KOPT-K1 (cell line): ENCODE results near the gene GP9.
"Not testable (repeated sequence)": the region's sequence is repeated elsewhere in the genome, so short reads cannot be mapped to it uniquely, and the experiment has no call there.

Experiments used
- H3K27ac ChIP-seq: fragments of 200-600 bp; sonication (generic); 2 replicates; pipeline ENCODE4 v1.5.1; 2016; ENCODE audit warnings: antibody characterized with exemption, mild to moderate bottlenecking, low read depth, low read length; ENCODE audit not compliant: poor library complexity, severe bottlenecking
- H3K36me3 ChIP-seq: fragments of 200-600 bp; sonication (generic); 2 replicates; pipeline ENCODE4 v1.5.1; 2017; ENCODE audit warnings: antibody characterized with exemption, mild to moderate bottlenecking, low read length, moderate library complexity; ENCODE audit not compliant: insufficient read depth
- H3K9me3 ChIP-seq: fragments of 200-600 bp; sonication (generic); 2 replicates; pipeline ENCODE4 v1.5.1; 2017; ENCODE audit warnings: antibody characterized with exemption, low read length, mild to moderate bottlenecking; ENCODE audit not compliant: insufficient read depth, poor library complexity, severe bottlenecking

GP9 gene

GRCh38 chr3:129054605-129055104 is 5.9 kb upstream of the GP9 start:
- Histone ChIP-seq H3K36me3 (no peaks in the 10 kb centered on the region), H3K27ac (no peak overlapping the region)

GRCh38 chr3:129056451-129057173 is 4.0 kb upstream of the GP9 start:
- Histone ChIP-seq H3K9me3 (no peaks in the 10 kb centered on the region), H3K27ac (no peak overlapping the region), H3K36me3 (no peaks in the 10 kb centered on the region)

More at GRCh38 chr3:129054605-129055104, 5.9 kb upstream of the GP9 start:
- no peaks in the 10 kb centered on the region for H3K9me3 ChIP-seq

- Histone ChIP-seq H3K36me3 (no peaks in the 10 kb centered on the region), H3K27ac (no peak overlapping the region), H3K9me3 (no peaks in the 10 kb centered on the region)
Measured at GRCh38 chr3:129057249-129057648, 3.3 kb upstream of the GP9 start.

- no peak overlapping the region for H3K27ac ChIP-seq
- no peaks in the 10 kb centered on the region for H3K36me3 ChIP-seq
- no peaks in the 10 kb centered on the region for H3K9me3 ChIP-seq
Measured at GRCh38 chr3:129058441-129059200, 2.0 kb upstream of the GP9 start.

GRCh38 chr3:129059311-129059958 is 1.1 kb upstream of the GP9 start:
- no peaks in the 10 kb centered on the region for H3K9me3 ChIP-seq
- H3K27ac ChIP-seq, result no peak overlapping the region
- no peaks in the 10 kb centered on the region for H3K36me3 ChIP-seq

- no peaks in the 10 kb centered on the region for H3K36me3 ChIP-seq
- H3K9me3 ChIP-seq, result no peaks in the 10 kb centered on the region
- no peak overlapping the region for H3K27ac ChIP-seq
Measured at GRCh38 chr3:129061023-129061887, 676 bp downstream of the GP9 start.

- Histone ChIP-seq H3K36me3 (no peaks in the 10 kb centered on the region), H3K27ac (no peak overlapping the region), H3K9me3 (no peaks in the 10 kb centered on the region)
Measured at GRCh38 chr3:129061888-129062834, 1.6 kb downstream of the GP9 start.

- Histone ChIP-seq H3K36me3 (no peaks in the 10 kb centered on the region), H3K27ac (no peak overlapping the region)
Measured at GRCh38 chr3:129063091-129063640, 2.6 kb downstream of the GP9 start.

GRCh38 chr3:129063841-129064482 is 3.4 kb downstream of the GP9 start:
- Histone ChIP-seq H3K36me3 (no peaks in the 10 kb centered on the region), H3K9me3 (no peaks in the 10 kb centered on the region), H3K27ac (no peak overlapping the region)

More at GRCh38 chr3:129063091-129063640, 2.6 kb downstream of the GP9 start:
- H3K9me3 ChIP-seq, result no peaks in the 10 kb centered on the region

GRCh38 chr3:129065016-129065719 is 4.6 kb downstream of the GP9 start:
- Histone ChIP-seq H3K27ac (no peak overlapping the region), H3K36me3 (no peaks in the 10 kb centered on the region), H3K9me3 (no peaks in the 10 kb centered on the region)

GRCh38 chr3:129065720-129066073 is 5.1 kb downstream of the GP9 start:
- Histone ChIP-seq H3K27ac (no peak overlapping the region), H3K36me3 (no peaks in the 10 kb centered on the region), H3K9me3 (no peaks in the 10 kb centered on the region)

GRCh38 chr3:129067719-129068118 is 7.1 kb downstream of the GP9 start:
- not testable (repeated sequence) for H3K36me3 ChIP-seq, H3K27ac ChIP-seq, H3K9me3 ChIP-seq
